ENCODE measurements around the gene ACSF3. TPM values are rescaled to one million over a fixed set of nuclear protein-coding genes. Genes with fewer than 3 reads are reported as not detected.
A peak's percentile ranks its signal among the peaks of the same experiment; 100 is the strongest.

ACSF3 gene
- total and polyA plus RNA-seq, 2 experiments from 2014 or later, result 20.7 to 28.0 TPM

GRCh38 chr16:89197633-89198416 is 104.2 kb downstream of the ACSF3 start:
- Histone ChIP-seq H3K9me3 (ENCODE audit: low read depth) (no peaks in the 10 kb centered on the region), H3K4me2 (no peak overlapping the region), H3K9me2 (replicated peaks; ENCODE audit: insufficient read depth) (no peaks in the 10 kb centered on the region), H3K27me3 (peaks cover 28% of the 10 kb centered on the region), H3K4me3 (no peak overlapping the region), H3K4me1 (ENCODE audit: insufficient read depth) (no peaks in the 10 kb centered on the region), H4K20me1 (ENCODE audit: insufficient read depth, poor library complexity, severe bottlenecking) (no peaks in the 10 kb centered on the region), H3K79me2 (no peaks in the 10 kb centered on the region), H3K36me3 (replicated peaks; ENCODE audit: insufficient read depth, low read depth) (no peaks in the 10 kb centered on the region), H2AFZ (no peak overlapping the region), H3K27ac (no peak overlapping the region)
- WGBS (ENCODE audit: low lambda C conversion rate, missing lambda C conversion rate), result 85% methylated on average over 26 of the region's 26 CpGs
- peak; percentile 5 for DNase-seq (ENCODE audit: low spot score)
- TF ChIP-seq EZH2phosphoT487 (IDR thresholded peaks at IDR 0.05; ENCODE audit: low read depth, severe bottlenecking, unreplicated experiment), result no peak
- TF ChIP-seq CTCF (IDR thresholded peaks at IDR 0.05; ENCODE audit: poor library complexity), result no peak
- no peak for TF ChIP-seq EZH2 (IDR thresholded peaks at IDR 0.05; ENCODE audit: borderline replicate concordance)

- H2AFZ ChIP-seq, result no peak overlapping the region
- peak; percentile 4 for DNase-seq (ENCODE audit: low spot score)
- H3K4me1 ChIP-seq (ENCODE audit: insufficient read depth), result no peaks in the 10 kb centered on the region
- H3K4me3 ChIP-seq, result no peak overlapping the region
- H3K9me3 ChIP-seq (ENCODE audit: low read depth), result no peaks in the 10 kb centered on the region
- no peak overlapping the region for H3K27ac ChIP-seq
- H3K79me2 ChIP-seq, result no peaks in the 10 kb centered on the region
- no peak overlapping the region for H3K4me2 ChIP-seq
- no peaks in the 10 kb centered on the region for H4K20me1 ChIP-seq (ENCODE audit: insufficient read depth, poor library complexity, severe bottlenecking)
- no peaks in the 10 kb centered on the region for H3K9me2 ChIP-seq (replicated peaks; ENCODE audit: insufficient read depth)
- peaks cover 36% of the 10 kb centered on the region for H3K27me3 ChIP-seq
- TF ChIP-seq CTCF (IDR thresholded peaks at IDR 0.05; ENCODE audit: poor library complexity) (no peak), EZH2phosphoT487 (IDR thresholded peaks at IDR 0.05; ENCODE audit: low read depth, severe bottlenecking, unreplicated experiment) (no peak), EZH2 (IDR thresholded peaks at IDR 0.05; ENCODE audit: borderline replicate concordance) (no peak)
- no peaks in the 10 kb centered on the region for H3K36me3 ChIP-seq (replicated peaks; ENCODE audit: insufficient read depth, low read depth)
- 89% methylated on average over 27 of the region's 28 CpGs for WGBS (ENCODE audit: low lambda C conversion rate, missing lambda C conversion rate)
Measured at GRCh38 chr16:89198417-89199240, 105.0 kb downstream of the ACSF3 start.

- H3K9me2 ChIP-seq (replicated peaks; ENCODE audit: insufficient read depth), result no peaks in the 10 kb centered on the region
- DNase-seq (ENCODE audit: low spot score), result peak; percentile 5
- TF ChIP-seq CTCF (IDR thresholded peaks at IDR 0.05; ENCODE audit: poor library complexity), result no peak
- TF ChIP-seq EZH2phosphoT487 (IDR thresholded peaks at IDR 0.05; ENCODE audit: low read depth, severe bottlenecking, unreplicated experiment), result no peak
- no peak for TF ChIP-seq EZH2 (IDR thresholded peaks at IDR 0.05; ENCODE audit: borderline replicate concordance)
- 82% methylated on average over 18 of the region's 22 CpGs for WGBS (ENCODE audit: low lambda C conversion rate, missing lambda C conversion rate)
- no peaks in the 10 kb centered on the region for H3K9me3 ChIP-seq (ENCODE audit: low read depth)
- no peaks in the 10 kb centered on the region for H3K36me3 ChIP-seq (replicated peaks; ENCODE audit: insufficient read depth, low read depth)
- no peak overlapping the region for H3K4me3 ChIP-seq
- H3K27me3 ChIP-seq, result peaks cover 44% of the 10 kb centered on the region
- H3K4me1 ChIP-seq (ENCODE audit: insufficient read depth), result no peaks in the 10 kb centered on the region
- H3K79me2 ChIP-seq, result no peaks in the 10 kb centered on the region
- no peaks in the 10 kb centered on the region for H4K20me1 ChIP-seq (ENCODE audit: insufficient read depth, poor library complexity, severe bottlenecking)
- H3K4me2 ChIP-seq, result no peak overlapping the region
- no peak overlapping the region for H3K27ac ChIP-seq
- no peak overlapping the region for H2AFZ ChIP-seq
Measured at GRCh38 chr16:89199241-89200123, 105.8 kb downstream of the ACSF3 start.

All from hepatocyte (in vitro differentiated cells).